Neural cell (in vitro differentiated cells): ENCODE measurements around the gene PDE10A. TPM values are rescaled to one million over a fixed set of nuclear protein-coding genes. Genes with fewer than 3 reads are reported as not detected.

Experiments
- H2AFZ ChIP-seq: fragments of 200-600, 300-800 bp; sonication (generic), shearing (Covaris generic); 2 replicates; pipeline ENCODE4 v1.6.0; 2014; ENCODE audit warnings: low read depth, mild to moderate bottlenecking, antibody characterized with exemption, low read length, moderate library complexity
- H3F3A ChIP-seq: fragments of 200-600 bp; shearing (Covaris generic); 2 replicates; pipeline ENCODE4 v1.6.1; 2016; ENCODE audit warnings: mild to moderate bottlenecking, moderate library complexity, mixed read lengths, antibody characterized with exemption, low read length; ENCODE audit not compliant: insufficient read depth, poor library complexity, severe bottlenecking
- H3K27ac ChIP-seq: fragments of 200-600, 300-800 bp; sonication (generic), shearing (Covaris generic); 2 replicates; pipeline ENCODE4 v1.5.1; 2014; ENCODE audit warnings: mild to moderate bottlenecking, low read length, moderate library complexity
- H3K27me3 ChIP-seq: fragments of 300-800, 200-600 bp; sonication (generic), shearing (Covaris generic); 2 replicates; pipeline ENCODE4 v1.6.0; 2014; ENCODE audit warnings: mild to moderate bottlenecking, low read depth, low read length, moderate library complexity; ENCODE audit not compliant: insufficient read depth
- H3K36me3 ChIP-seq: fragments of 300-800, 200-600 bp; sonication (generic), shearing (Covaris generic); 2 replicates; pipeline ENCODE4 v1.5.1; 2014; ENCODE audit warnings: mild to moderate bottlenecking, antibody characterized with exemption, low read length, moderate library complexity; ENCODE audit not compliant: insufficient read depth
- H3K4me2 ChIP-seq: fragments of 300-800, 200-600 bp; sonication (generic), shearing (Covaris generic); 2 replicates; pipeline ENCODE4 v1.6.0; 2014; ENCODE audit warnings: mild to moderate bottlenecking, low read length
- H3K4me3 ChIP-seq: fragments of 300-800, 200-600 bp; sonication (generic), shearing (Covaris generic); 2 replicates; pipeline ENCODE4 v1.5.1; 2014; ENCODE audit warnings: mild to moderate bottlenecking, low read length, moderate library complexity
- H3K79me2 ChIP-seq: fragments of 200-600 bp; shearing (Covaris generic); replicated peaks from 2 replicates; pipeline ENCODE4 v1.6.0; 2014; ENCODE audit warnings: mild to moderate bottlenecking, low read length, moderate library complexity; ENCODE audit not compliant: insufficient read depth
- H3K9ac ChIP-seq: fragments of 300-800, 200-600 bp; sonication (generic), shearing (Covaris generic); 2 replicates; pipeline ENCODE4 v1.6.1; 2016; ENCODE audit warnings: mild to moderate bottlenecking, low read length, mixed read lengths
- H3K9me2 ChIP-seq: fragments of 200-600 bp; shearing (Covaris generic); 2 replicates; pipeline ENCODE4 v1.6.1; 2016; ENCODE audit warnings: mild to moderate bottlenecking, low read length, mixed read lengths; ENCODE audit not compliant: insufficient read depth
- H3K9me3 ChIP-seq: fragments of 200-600, 300-800 bp; sonication (generic), shearing (Covaris generic); 2 replicates; pipeline ENCODE4 v1.6.1; 2016; ENCODE audit warnings: mild to moderate bottlenecking, mixed run types, low read length, moderate library complexity, mixed read lengths
- H4K20me1 ChIP-seq: fragments of 200-600 bp; shearing (Covaris generic); 2 replicates; pipeline ENCODE4 v1.6.1; 2016; ENCODE audit warnings: mild to moderate bottlenecking, mixed run types; ENCODE audit not compliant: insufficient read depth
- EP300 ChIP-seq: fragments of 450-650 bp; conservative IDR thresholded peaks from 2 replicates; pipeline ENCODE4 v1.6.1; 2014; ENCODE audit warnings: antibody characterized with exemption, mild to moderate bottlenecking, moderate library complexity; ENCODE audit not compliant: poor library complexity, severe bottlenecking
- EZH2 ChIP-seq: fragments of 200-600, 300-800 bp; shearing (Covaris generic), sonication (generic); IDR thresholded peaks from 2 replicates; pipeline ENCODE4 v1.6.1; 2014; ENCODE audit warnings: antibody characterized with exemption, low read length, borderline replicate concordance, mild to moderate bottlenecking; ENCODE audit not compliant: insufficient read depth, poor library complexity, severe bottlenecking
- MXI1 ChIP-seq: fragments of 450-650 bp; conservative IDR thresholded peaks from 2 replicates; pipeline ENCODE4 v1.6.1; 2014; ENCODE audit warnings: antibody characterized with exemption, mild to moderate bottlenecking; ENCODE audit not compliant: poor library complexity, severe bottlenecking
- POLR2AphosphoS5 ChIP-seq: IDR thresholded peaks from 2 replicates; pipeline ENCODE4 v1.6.1; 2012
- RAD21 ChIP-seq: fragments of 450-650 bp; conservative IDR thresholded peaks from 2 replicates; pipeline ENCODE4 v1.6.1; 2014; ENCODE audit warnings: antibody characterized with exemption, mild to moderate bottlenecking, moderate library complexity
- SMC3 ChIP-seq: fragments of 450-650 bp; conservative IDR thresholded peaks from 2 replicates; pipeline ENCODE4 v1.6.1; 2014; ENCODE audit warnings: antibody characterized with exemption, mild to moderate bottlenecking, moderate library complexity; ENCODE audit not compliant: poor library complexity
- TAF1 ChIP-seq: IDR thresholded peaks from 2 replicates; pipeline ENCODE4 v1.6.1; 2012; ENCODE audit warnings: low read depth
- polyA plus RNA-seq: library from polyadenylated mRNA; depleted of rRNA; stranded (reverse); fragments of >200 nt; gene quantifications from 2 replicates; pipeline ENCODE4 v1.2.3, GENCODE V29; 2014
- TF ChIP-seq, protein P1 (sequence below): IDR thresholded peaks from 2 replicates; pipeline ENCODE4 v1.6.1; 2012; ENCODE audit warnings: borderline replicate concordance
- TF ChIP-seq, protein P2 (sequence below): fragments of 450-650 bp; IDR thresholded peaks from 2 replicates; pipeline ENCODE4 v1.5.1; 2014; ENCODE audit warnings: antibody characterized with exemption, mild to moderate bottlenecking, moderate library complexity; ENCODE audit not compliant: poor library complexity, severe bottlenecking

Gene PDE10A
- polyA plus RNA-seq, 1 donor from 2014 or later: 52.4 TPM

DNA sequence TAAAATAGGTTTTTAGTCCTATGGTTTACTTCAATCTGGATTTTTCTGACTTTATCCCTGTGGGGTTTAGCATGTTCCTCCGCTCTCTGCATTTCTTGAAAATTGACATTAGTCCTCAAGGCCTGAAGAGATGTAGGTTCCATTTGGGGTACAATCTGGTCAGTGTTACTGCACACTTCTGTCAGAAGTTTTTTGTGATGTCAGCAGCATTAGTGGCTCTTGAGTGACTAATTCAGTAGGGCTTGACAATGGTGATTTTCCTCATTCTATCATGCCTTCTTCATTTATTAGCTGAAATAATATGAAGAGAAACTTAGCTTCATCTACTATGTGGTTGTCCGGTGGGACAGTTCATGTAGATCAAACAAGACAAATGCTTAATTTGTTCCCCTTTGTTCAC lies 114.6 kb downstream of the PDE10A start:
- Histone ChIP-seq H3K4me2 (no peak overlapping the region), H3F3A (no peaks in the 10 kb centered on the region), H3K4me3 (no peak overlapping the region), H4K20me1 (no peaks in the 10 kb centered on the region), H3K79me2 (peaks cover 40% of the 10 kb centered on the region), H3K36me3 (no peaks in the 10 kb centered on the region), H3K27me3 (no peaks in the 10 kb centered on the region), H3K27ac (no peak overlapping the region), H2AFZ (no peak overlapping the region), H3K9ac (no peak overlapping the region), H3K9me2 (no peaks in the 10 kb centered on the region), H3K9me3 (no peaks in the 10 kb centered on the region)
- TF ChIP-seq SMC3 (no peak), RAD21 (no peak), EZH2 (no peak), MXI1 (no peak), EP300 (no peak), TAF1 (no peak), POLR2AphosphoS5 (no peak)
- TF ChIP-seq, protein P1, sequence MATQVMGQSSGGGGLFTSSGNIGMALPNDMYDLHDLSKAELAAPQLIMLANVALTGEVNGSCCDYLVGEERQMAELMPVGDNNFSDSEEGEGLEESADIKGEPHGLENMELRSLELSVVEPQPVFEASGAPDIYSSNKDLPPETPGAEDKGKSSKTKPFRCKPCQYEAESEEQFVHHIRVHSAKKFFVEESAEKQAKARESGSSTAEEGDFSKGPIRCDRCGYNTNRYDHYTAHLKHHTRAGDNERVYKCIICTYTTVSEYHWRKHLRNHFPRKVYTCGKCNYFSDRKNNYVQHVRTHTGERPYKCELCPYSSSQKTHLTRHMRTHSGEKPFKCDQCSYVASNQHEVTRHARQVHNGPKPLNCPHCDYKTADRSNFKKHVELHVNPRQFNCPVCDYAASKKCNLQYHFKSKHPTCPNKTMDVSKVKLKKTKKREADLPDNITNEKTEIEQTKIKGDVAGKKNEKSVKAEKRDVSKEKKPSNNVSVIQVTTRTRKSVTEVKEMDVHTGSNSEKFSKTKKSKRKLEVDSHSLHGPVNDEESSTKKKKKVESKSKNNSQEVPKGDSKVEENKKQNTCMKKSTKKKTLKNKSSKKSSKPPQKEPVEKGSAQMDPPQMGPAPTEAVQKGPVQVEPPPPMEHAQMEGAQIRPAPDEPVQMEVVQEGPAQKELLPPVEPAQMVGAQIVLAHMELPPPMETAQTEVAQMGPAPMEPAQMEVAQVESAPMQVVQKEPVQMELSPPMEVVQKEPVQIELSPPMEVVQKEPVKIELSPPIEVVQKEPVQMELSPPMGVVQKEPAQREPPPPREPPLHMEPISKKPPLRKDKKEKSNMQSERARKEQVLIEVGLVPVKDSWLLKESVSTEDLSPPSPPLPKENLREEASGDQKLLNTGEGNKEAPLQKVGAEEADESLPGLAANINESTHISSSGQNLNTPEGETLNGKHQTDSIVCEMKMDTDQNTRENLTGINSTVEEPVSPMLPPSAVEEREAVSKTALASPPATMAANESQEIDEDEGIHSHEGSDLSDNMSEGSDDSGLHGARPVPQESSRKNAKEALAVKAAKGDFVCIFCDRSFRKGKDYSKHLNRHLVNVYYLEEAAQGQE: no peak
- TF ChIP-seq, protein P2, sequence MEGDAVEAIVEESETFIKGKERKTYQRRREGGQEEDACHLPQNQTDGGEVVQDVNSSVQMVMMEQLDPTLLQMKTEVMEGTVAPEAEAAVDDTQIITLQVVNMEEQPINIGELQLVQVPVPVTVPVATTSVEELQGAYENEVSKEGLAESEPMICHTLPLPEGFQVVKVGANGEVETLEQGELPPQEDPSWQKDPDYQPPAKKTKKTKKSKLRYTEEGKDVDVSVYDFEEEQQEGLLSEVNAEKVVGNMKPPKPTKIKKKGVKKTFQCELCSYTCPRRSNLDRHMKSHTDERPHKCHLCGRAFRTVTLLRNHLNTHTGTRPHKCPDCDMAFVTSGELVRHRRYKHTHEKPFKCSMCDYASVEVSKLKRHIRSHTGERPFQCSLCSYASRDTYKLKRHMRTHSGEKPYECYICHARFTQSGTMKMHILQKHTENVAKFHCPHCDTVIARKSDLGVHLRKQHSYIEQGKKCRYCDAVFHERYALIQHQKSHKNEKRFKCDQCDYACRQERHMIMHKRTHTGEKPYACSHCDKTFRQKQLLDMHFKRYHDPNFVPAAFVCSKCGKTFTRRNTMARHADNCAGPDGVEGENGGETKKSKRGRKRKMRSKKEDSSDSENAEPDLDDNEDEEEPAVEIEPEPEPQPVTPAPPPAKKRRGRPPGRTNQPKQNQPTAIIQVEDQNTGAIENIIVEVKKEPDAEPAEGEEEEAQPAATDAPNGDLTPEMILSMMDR: no peak

DNA sequence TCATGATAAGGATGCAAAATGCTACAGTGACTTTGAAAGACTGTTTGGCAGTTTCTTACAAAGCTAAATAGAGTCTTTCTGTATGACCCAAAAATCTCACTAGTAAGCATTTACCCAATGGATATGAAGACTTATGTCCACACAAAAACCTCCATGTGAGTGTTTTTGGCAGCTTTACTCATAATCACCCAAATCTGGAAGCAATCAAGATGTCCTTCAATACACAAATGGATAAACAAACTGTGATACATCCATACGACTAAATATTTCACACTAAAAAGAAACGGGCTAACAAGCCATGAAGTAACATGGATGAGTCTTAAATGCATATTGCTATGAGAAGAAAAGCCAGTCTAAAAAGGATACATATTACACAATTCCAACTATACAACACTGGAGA lies 117.2 kb downstream of the PDE10A start:
- no peaks in the 10 kb centered on the region for H3K27me3 ChIP-seq
- H3K27ac ChIP-seq: no peak overlapping the region
- H2AFZ ChIP-seq: no peak overlapping the region
- no peaks in the 10 kb centered on the region for H3F3A ChIP-seq
- no peaks in the 10 kb centered on the region for H3K36me3 ChIP-seq
- H3K4me2 ChIP-seq: no peak overlapping the region
- no peak overlapping the region for H3K4me3 ChIP-seq
- H3K9ac ChIP-seq: no peak overlapping the region
- no peaks in the 10 kb centered on the region for H3K9me3 ChIP-seq
- no peak for TF ChIP-seq MXI1
- TF ChIP-seq EZH2: no peak
- H3K9me2 ChIP-seq: no peaks in the 10 kb centered on the region
- no peaks in the 10 kb centered on the region for H4K20me1 ChIP-seq
- peaks cover 34% of the 10 kb centered on the region for H3K79me2 ChIP-seq

DNA sequence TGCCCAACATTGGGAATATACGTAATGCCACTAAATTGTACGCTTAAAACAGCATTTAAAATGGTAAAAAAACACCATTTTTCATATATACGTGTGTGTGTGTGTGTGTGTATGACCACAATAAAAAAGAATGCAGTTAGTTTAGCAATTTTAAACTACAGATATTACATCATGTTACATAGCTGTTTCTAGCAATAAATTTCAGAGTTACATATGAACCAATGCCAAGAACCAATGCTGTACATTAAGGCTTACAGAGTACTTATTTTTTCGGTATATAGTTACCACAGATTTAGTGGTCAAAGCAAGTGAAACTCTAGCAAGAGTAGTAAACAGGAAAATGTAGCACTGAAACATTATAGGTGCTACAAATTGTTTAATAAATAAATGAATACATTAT lies 119.3 kb downstream of the PDE10A start:
- no peak overlapping the region for H2AFZ ChIP-seq
- no peaks in the 10 kb centered on the region for H3K9me2 ChIP-seq
- no peaks in the 10 kb centered on the region for H3K36me3 ChIP-seq
- no peaks in the 10 kb centered on the region for H3K27me3 ChIP-seq
- H3F3A ChIP-seq: no peaks in the 10 kb centered on the region
- H3K79me2 ChIP-seq: peaks cover 30% of the 10 kb centered on the region
- no peak overlapping the region for H3K4me3 ChIP-seq
- TF ChIP-seq TAF1 (no peak), EP300 (no peak), SMC3 (no peak), RAD21 (no peak)
- TF ChIP-seq, protein P2: no peak
- TF ChIP-seq, protein P1: no peak
- H3K9me3 ChIP-seq: no peaks in the 10 kb centered on the region
- H3K9ac ChIP-seq: no peak overlapping the region
- no peak overlapping the region for H3K4me2 ChIP-seq
- no peaks in the 10 kb centered on the region for H4K20me1 ChIP-seq
- H3K27ac ChIP-seq: no peak overlapping the region
